Forelimb muscle (tissue), 1 donor: Measurements from ENCODE around the gene RFTN2. TPM values are rescaled to one million over a fixed set of nuclear protein-coding genes. Genes with fewer than 3 reads are reported as not detected.
"Not testable (repeated sequence)": the region's sequence is repeated elsewhere in the genome, so short reads cannot be mapped to it uniquely, and the experiment has no call there.

ENCODE experiments used
- DNase-seq: peaks from one replicate; pipeline ENCODE4 v3.0.0-alpha.2; 2013; ENCODE audit warnings: low read depth
- polyA plus RNA-seq: library from polyadenylated mRNA; unstranded; fragments of 120-200 nt; gene quantifications from one replicate; pipeline ENCODE4 v1.2.1, GENCODE V29; 2013; ENCODE audit not compliant: insufficient read length

RFTN2 gene
- polyA plus RNA-seq, 1 donor: 15.2 TPM

GRCh38 chr2:197604117-197604860, 71.1 kb downstream of the RFTN2 start:
- no peak for DNase-seq

DNA sequence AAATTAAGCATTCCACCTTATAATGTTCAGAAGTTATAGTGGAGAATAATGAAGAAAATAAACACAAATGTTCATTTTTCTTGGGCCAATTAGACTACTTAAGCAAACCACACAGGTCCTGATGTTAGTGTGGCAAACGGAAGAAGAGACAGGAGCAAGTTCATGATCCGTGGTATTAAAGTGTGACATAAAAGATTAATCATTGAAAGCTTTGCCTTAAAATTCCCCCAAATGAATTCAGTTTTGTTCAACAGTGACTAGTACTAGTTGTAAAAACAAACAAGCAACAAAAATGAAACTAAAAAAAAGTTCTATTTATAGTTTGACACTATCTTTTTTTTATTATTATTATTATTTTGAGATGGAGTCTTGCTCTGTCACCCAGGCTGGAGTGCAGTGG, 73.7 kb downstream of the RFTN2 start:
- DNase-seq: no peak

DNA sequence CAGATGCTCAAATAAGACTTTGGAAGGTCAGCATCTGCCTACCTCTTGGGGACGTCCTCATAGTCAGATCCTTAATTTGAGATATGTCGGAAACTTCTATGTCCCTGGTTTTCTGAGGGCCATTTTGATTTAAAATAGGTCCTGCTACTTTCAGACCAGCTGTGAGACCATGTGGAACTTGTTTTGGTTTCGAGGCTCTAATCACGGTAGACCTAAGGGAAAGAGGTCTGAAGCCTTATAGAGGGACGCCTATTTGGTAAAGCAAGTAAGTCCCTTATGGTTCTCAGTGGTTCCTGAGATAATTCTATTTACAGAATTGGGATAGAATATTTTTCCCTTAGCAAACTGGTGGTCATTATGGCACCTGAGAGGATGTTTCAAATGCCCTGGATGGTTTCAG, 75.1 kb downstream of the RFTN2 start:
- no peak for DNase-seq

GRCh38 chr2:197599285-197599965, 76.0 kb downstream of the RFTN2 start:
- DNase-seq: no peak

GRCh38 chr2:197598450-197598849, 76.9 kb downstream of the RFTN2 start:
- DNase-seq: no peak

GRCh38 chr2:197597166-197597565, 78.2 kb downstream of the RFTN2 start:
- DNase-seq: no peak

DNA sequence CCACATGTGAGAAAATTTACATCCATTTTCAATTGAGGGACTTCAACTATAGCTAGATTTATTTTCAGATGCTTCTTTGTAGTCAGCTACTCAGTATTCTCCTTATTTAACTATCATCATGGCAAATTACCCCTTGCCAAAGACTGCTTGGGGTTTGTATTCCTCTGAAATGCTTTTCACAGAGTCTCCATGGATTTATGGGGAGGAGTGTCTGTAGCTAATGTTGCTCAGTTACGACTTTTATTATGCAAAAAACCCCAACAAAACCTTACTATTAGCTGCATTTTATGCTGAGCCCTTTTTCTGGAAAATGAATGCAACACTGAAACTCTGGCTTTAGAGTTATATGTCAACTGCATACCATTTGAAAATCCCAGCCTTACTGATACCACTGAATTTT, 78.6 kb downstream of the RFTN2 start:
- DNase-seq: peak; percentile 49

- no peak for DNase-seq
These were observed 83.9 kb downstream of the RFTN2 start for GRCh38 chr2:197591339-197592072.

GRCh38 chr2:197587255-197587654, 88.1 kb downstream of the RFTN2 start:
- DNase-seq: not testable (repeated sequence)

GRCh38 chr2:197580166-197580565, 95.2 kb downstream of the RFTN2 start:
- DNase-seq: not testable (repeated sequence)

GRCh38 chr2:197578294-197578693, 97.1 kb downstream of the RFTN2 start:
- not testable (repeated sequence) for DNase-seq

- no peak for DNase-seq
These were observed 97.9 kb downstream of the RFTN2 start for GRCh38 chr2:197577446-197577845.

DNA sequence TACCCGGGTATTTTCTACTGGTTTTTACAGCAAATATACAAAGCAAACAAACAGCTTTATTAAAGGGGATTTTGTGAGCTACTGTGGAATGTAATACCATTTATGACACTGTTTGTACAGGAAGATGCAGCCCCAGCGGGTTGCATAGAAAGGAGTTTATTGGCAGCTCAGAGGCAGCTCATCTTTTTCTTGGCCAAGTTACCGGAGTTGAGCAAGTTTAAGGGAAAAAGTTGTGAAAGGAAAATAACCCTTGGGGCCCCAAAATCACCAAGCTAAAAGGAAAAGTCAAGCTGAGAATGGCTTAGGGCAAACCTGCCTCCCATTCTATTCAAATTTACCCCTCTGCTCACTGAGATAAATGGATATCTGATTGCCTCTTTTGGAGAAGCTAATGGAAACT, 98.8 kb downstream of the RFTN2 start:
- no peak for DNase-seq

- DNase-seq: no peak
These were observed 99.4 kb downstream of the RFTN2 start for GRCh38 chr2:197575987-197576386.

GRCh38 chr2:197573608-197574007, 101.8 kb downstream of the RFTN2 start:
- DNase-seq: no peak

DNA sequence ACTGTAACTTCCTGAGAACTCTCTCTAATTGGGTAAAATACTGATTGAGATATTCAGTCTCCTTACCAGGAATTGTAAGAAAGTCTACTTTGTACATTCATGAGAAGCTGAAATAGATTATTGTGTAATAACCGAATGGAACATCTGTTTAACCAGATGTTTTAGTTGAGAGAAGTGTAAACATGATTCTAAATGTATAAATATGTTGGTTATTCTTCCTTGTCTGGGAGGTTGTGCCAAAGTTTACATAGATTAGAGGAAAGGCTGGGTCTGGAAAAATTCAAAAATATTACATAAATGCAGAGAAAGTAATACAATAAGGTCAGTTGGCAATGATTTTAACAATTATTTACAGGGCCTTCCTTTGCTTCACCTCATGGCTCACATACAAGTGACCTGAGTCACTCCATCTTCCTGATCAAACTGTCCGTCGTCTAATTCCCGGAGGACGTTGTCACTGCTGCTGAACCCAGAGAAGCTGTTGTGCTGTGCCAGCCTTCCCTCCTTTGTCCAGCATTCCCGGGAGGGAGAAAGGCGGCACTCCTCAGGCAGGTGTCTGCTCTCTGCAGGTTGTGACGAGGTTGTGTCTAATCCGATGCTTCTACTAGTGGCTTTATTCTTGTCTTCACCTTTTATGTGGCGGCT, 103.6 kb downstream of the RFTN2 start:
- peak; percentile 50 for DNase-seq

DNA sequence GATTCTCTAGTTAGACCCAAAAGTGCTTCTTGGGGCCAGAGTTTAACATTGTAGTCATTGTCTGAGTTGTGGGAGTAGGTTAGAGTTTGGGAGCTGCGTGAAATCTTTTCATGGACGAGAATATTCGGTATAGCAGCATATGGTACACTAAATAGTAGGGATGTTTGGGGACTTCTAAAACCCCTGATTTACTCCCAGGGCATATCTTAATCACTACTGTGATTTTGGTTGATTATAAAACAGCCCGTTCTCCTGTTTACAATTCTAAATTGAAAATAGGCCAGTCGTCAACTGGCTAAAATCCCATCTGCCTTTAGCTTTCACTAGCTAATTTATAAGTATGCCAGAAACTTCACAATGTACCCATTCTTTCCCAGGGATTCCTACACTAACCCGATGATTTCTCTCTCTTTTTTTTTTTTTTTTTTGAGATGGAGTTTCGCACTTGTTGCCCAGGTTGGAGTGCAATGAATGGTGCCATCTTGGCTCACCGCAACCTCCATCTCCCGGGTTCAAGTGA, 115.2 kb downstream of the RFTN2 start:
- no peak for DNase-seq

GRCh38 chr2:197559681-197560080, 115.7 kb downstream of the RFTN2 start:
- no peak for DNase-seq

DNA sequence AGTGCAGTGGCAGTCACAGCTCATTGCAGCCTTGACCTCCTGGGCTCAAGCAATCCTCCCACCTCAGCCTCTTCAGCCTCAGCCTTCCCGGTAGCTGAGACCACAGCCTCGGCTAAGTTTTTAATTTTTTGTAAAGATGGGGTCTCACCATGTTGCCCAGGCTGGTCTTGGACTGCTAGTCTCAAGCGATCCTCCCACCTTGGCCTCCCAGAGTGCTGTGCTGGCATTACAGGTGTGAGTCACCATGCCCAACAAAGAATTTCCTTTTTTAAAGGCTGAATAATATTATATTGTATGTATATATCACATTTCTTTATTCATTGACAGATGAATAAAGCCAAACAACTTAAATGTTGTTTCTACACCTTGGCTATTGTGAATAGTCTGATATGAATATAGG, 117.0 kb downstream of the RFTN2 start:
- DNase-seq: no peak

GRCh38 chr2:197556456-197556855, 118.9 kb downstream of the RFTN2 start:
- DNase-seq: peak; percentile 53

GRCh38 chr2:197555467-197555866, 119.9 kb downstream of the RFTN2 start:
- no peak for DNase-seq

DNA sequence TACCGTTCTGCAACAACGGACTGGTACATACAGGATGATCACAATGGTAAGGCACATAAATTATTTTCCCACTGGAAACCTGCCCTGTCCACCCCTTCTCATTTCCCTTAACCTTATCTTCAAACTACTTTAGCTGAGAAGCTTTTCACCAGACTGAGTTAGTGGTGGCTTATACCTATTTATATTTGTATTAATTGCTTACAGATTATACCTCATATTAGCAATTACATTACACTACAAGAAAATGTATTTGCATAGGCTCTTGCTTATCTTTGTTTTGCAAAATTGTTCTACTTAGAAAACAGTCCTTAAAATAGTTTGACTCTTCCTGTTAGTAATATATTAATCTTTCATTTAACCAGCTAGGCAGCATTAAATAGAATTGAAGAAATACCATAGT, 124.1 kb downstream of the RFTN2 start:
- not testable (repeated sequence) for DNase-seq
